SK-N-SH (cell line): ENCODE data around the gene TBL1X.

Source experiments
- CTCF ChIP-seq: fragments of 200-600 bp; sonication (generic); IDR thresholded peaks from 2 replicates; pipeline ENCODE4 v1.6.1; 2017; ENCODE audit warnings: antibody characterized with exemption, mild to moderate bottlenecking, moderate library complexity
- FOXJ3 ChIP-seq: sonication (generic); formaldehyde crosslinking; IDR thresholded peaks from 2 replicates; pipeline ENCODE4 v1.5.1; 2020; ENCODE audit warnings: mild to moderate bottlenecking, missing genetic modification reagents
- GABPA ChIP-seq: IDR thresholded peaks from 2 replicates; pipeline ENCODE4 v1.4.0; 2012; ENCODE audit warnings: low read depth, mild to moderate bottlenecking
- PBX3 ChIP-seq: IDR thresholded peaks from 2 replicates; pipeline ENCODE4; 2012
- POLR2AphosphoS5 ChIP-seq: IDR thresholded peaks from 2 replicates; pipeline ENCODE4 v1.6.1; 2012; ENCODE audit warnings: low read depth, low read length
- RAD21 ChIP-seq: IDR thresholded peaks from 2 replicates; pipeline ENCODE4 v1.6.1; 2012; ENCODE audit warnings: mild to moderate bottlenecking, low read length
- RFX5 ChIP-seq: IDR thresholded peaks from 2 replicates; pipeline ENCODE4 v1.6.1; 2012; ENCODE audit warnings: mild to moderate bottlenecking, improper control_type of control experiment, low read length
- SMC3 ChIP-seq: IDR thresholded peaks from 2 replicates; pipeline ENCODE4 v1.6.1; 2012; ENCODE audit warnings: low read depth, low read length, improper control_type of control experiment
- USF1 ChIP-seq: IDR thresholded peaks from 2 replicates; pipeline ENCODE4 v1.4.0; 2012; ENCODE audit warnings: low read depth, borderline replicate concordance

GRCh38 chrX:9627922-9628321, 163.1 kb downstream of the TBL1X start:
- TF ChIP-seq RAD21 (no peak), CTCF (no peak), GABPA (no peak), RFX5 (no peak), SMC3 (no peak), POLR2AphosphoS5 (no peak), FOXJ3 (CRISPR knock-in tag) (no peak), PBX3 (no peak), USF1 (no peak)
